Liver (tissue), 9 donors: ENCODE results near the gene CABLES1. TPM values are rescaled to one million over a fixed set of nuclear protein-coding genes. Genes with fewer than 3 reads are reported as not detected.

ENCODE experiments used
- DNase-seq: peaks from one replicate; pipeline ENCODE4 v3.0.0-alpha.2; 2017; ENCODE audit warnings: low spot score
- H3K27ac ChIP-seq, 2 donors: one replicate each; pipeline ENCODE4 v1.7.0; 2013; ENCODE audit warnings: inconsistent platforms in 2 of 2, low read length in 2 of 2, control low read depth in 1 of 2, low read depth in 1 of 2, mild to moderate bottlenecking in 1 of 2
- H3K27me3 ChIP-seq, 4 donors: one replicate each; pipeline versions ENCODE4 v1.6.1 to v1.7.0; 2013; ENCODE audit warnings: low read length in 3 of 4, inconsistent platforms in 1 of 4, mild to moderate bottlenecking in 1 of 4, moderate library complexity in 1 of 4; ENCODE audit not compliant: control insufficient read depth in 4 of 4, insufficient read depth in 4 of 4
- H3K36me3 ChIP-seq, 4 donors: one replicate each; pipeline versions ENCODE4 v1.6.1 to v1.7.0; 2013; ENCODE audit warnings: low read length in 3 of 4, mild to moderate bottlenecking in 3 of 4, low read depth in 1 of 4, moderate library complexity in 1 of 4; ENCODE audit not compliant: control insufficient read depth in 4 of 4, insufficient read depth in 3 of 4
- H3K4me1 ChIP-seq, 4 donors: one replicate each; pipeline versions ENCODE4 v1.6.1 to v1.7.0; 2013; ENCODE audit warnings: low read length in 3 of 4, mild to moderate bottlenecking in 3 of 4, moderate library complexity in 1 of 4; ENCODE audit not compliant: control insufficient read depth in 4 of 4, insufficient read depth in 4 of 4
- H3K4me3 ChIP-seq, 3 donors: one replicate each; pipeline versions ENCODE4 v1.6.1 to v1.7.0; 2013; ENCODE audit warnings: low read length in 3 of 3, control low read depth in 1 of 3, low read depth in 1 of 3, mild to moderate bottlenecking in 1 of 3
- H3K9ac ChIP-seq, 2 donors: one replicate each; pipeline ENCODE4 v1.7.0; 2013; ENCODE audit warnings: low read length in 2 of 2, mild to moderate bottlenecking in 2 of 2, moderate library complexity in 2 of 2, control low read depth in 1 of 2, low read depth in 1 of 2
- H3K9me3 ChIP-seq, 4 donors: one replicate each; pipeline versions ENCODE4 v1.6.1 to v1.7.0; 2013; ENCODE audit warnings: low read length in 3 of 4; ENCODE audit not compliant: control insufficient read depth in 4 of 4
- EGR1 ChIP-seq, 2 donors: IDR thresholded peaks; 2 replicates each; pipeline ENCODE4 v1.6.1; 2016 to 2018; ENCODE audit warnings: antibody characterized with exemption in 2 of 2, low read depth in 2 of 2
- FOXA1 ChIP-seq: IDR thresholded peaks from 2 replicates; pipeline ENCODE4 v1.6.1; 2016; ENCODE audit warnings: antibody characterized with exemption
- FOXA2 ChIP-seq: IDR thresholded peaks from 2 replicates; pipeline ENCODE4 v1.6.1; 2016; ENCODE audit warnings: antibody characterized with exemption
- GABPA ChIP-seq, 2 donors: IDR thresholded peaks in 1 of 2; conservative IDR thresholded peaks in 1 of 2; 2 replicates each; pipeline ENCODE4 v1.6.1; 2016; ENCODE audit warnings: antibody characterized with exemption in 2 of 2, mild to moderate bottlenecking in 1 of 2, moderate library complexity in 1 of 2
- HNF4A ChIP-seq, 2 donors: conservative IDR thresholded peaks; 2 replicates each; pipeline ENCODE4 v1.6.1; 2016; ENCODE audit warnings: antibody characterized with exemption in 2 of 2, mild to moderate bottlenecking in 2 of 2
- HNF4G ChIP-seq: IDR thresholded peaks from 2 replicates; pipeline ENCODE4 v1.6.1; 2016; ENCODE audit warnings: antibody characterized with exemption
- JUND ChIP-seq, 2 donors: IDR thresholded peaks; 2 replicates each; pipeline ENCODE4 v1.6.1; 2016; ENCODE audit warnings: antibody characterized with exemption in 2 of 2
- NR2F2 ChIP-seq: IDR thresholded peaks from 2 replicates; pipeline ENCODE4 v1.6.1; 2016; ENCODE audit warnings: antibody characterized with exemption
- RAD21 ChIP-seq, 2 donors: IDR thresholded peaks; 2 replicates each; pipeline ENCODE4 v1.6.1; 2016; ENCODE audit warnings: antibody characterized with exemption in 2 of 2, mild to moderate bottlenecking in 2 of 2
- RXRA ChIP-seq, 2 donors: IDR thresholded peaks; 2 replicates each; pipeline ENCODE4 v1.6.1; 2017 to 2018; ENCODE audit warnings: antibody characterized with exemption in 2 of 2, mild to moderate bottlenecking in 1 of 2
- SP1 ChIP-seq: IDR thresholded peaks from 2 replicates; pipeline ENCODE4 v1.6.1; 2018; ENCODE audit warnings: antibody characterized with exemption, mild to moderate bottlenecking
- TAF1 ChIP-seq: conservative IDR thresholded peaks from 2 replicates; pipeline ENCODE4 v1.6.1; 2016; ENCODE audit warnings: antibody characterized with exemption, mild to moderate bottlenecking
- YY1 ChIP-seq: IDR thresholded peaks from 2 replicates; pipeline ENCODE4 v1.6.1; 2016; ENCODE audit warnings: antibody characterized with exemption, mild to moderate bottlenecking
- WGBS: extraction: QIAGEN DNeasy Blood & Tissue Kit; methylation state at CpG from one replicate; pipeline ENCODE4 v1.1.7; 2013; 5-methylcytosine and 5-hydroxymethylcytosine counted together
- polyA plus RNA-seq, 2 donors: library from polyadenylated mRNA; stranded (reverse) in 1 of 2; unstranded in 1 of 2; fragments of 200-250 nt in 1 of 2; fragments of >200 nt in 1 of 2; fragmentation: Nextera tagmentation in 1 of 2; extraction: Ambion mirVana in 1 of 2; gene quantifications; one replicate each; pipeline versions ENCODE4 v1.2.1 to v1.2.3, GENCODE V29; 2013 to 2015
- total RNA-seq, 2 donors: library from RNA; depleted of rRNA; stranded (reverse); fragments of >200 nt; gene quantifications; one replicate each; pipeline ENCODE4 v1.2.3, GENCODE V29; 2014
- TF ChIP-seq, protein P1 (sequence below): IDR thresholded peaks from 2 replicates; pipeline ENCODE4 v1.6.1; 2016; ENCODE audit warnings: antibody characterized with exemption
- TF ChIP-seq, protein P2 (sequence below): fragments of 150-350 bp; IDR thresholded peaks from 2 replicates; pipeline ENCODE4 v1.5.1; 2017; ENCODE audit warnings: improper control_type of control experiment, low read depth, low read length; ENCODE audit not compliant: missing input control
- TF ChIP-seq, protein P3 (sequence below): IDR thresholded peaks from 2 replicates; pipeline ENCODE4 v1.6.1; 2016; ENCODE audit warnings: antibody characterized with exemption
- TF ChIP-seq, protein P4 (sequence below): IDR thresholded peaks from 2 replicates; pipeline ENCODE4 v1.6.1; 2016; ENCODE audit warnings: antibody characterized with exemption, mild to moderate bottlenecking
- TF ChIP-seq, protein P5 (sequence below): IDR thresholded peaks from 2 replicates; pipeline ENCODE4 v1.6.1; 2016; ENCODE audit warnings: antibody characterized with exemption
- donor health status: healthy.
- donor health status: healthy.
- donor health status: healthy.
- donor health status: healthy.
- donor health status: healthy.

Gene CABLES1
- total and polyA plus RNA-seq, 4 donors = 3.3 to 8.9 (median 4.5) TPM

DNA sequence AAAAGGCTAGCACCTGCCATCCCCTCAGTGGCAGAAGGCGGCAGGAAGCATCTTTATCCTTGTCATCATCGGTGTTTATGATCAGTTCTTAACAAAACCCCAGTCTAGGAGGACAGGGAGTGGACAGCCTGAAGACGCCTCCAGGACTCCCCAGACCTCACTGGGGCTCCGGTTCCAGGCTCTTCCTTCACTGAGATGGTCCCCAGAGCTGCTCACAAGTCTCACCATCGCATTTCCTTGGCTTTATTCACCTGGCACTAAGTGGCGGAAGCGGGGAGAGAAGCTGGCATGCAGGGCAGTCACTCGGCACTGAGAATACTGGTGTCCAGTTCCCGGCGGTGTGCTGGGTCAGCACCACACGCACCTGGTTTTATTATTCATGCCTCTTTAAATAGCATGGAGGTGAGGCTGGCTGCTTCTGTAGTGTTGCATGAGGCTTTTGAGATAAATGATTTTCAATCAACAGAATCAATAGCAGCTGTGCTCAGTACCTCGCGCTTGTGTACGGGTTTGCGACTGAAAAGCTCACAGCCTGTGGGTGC, 68.7 kb downstream of the CABLES1 start:
- 94% methylated on average over 15 of the region's 15 CpGs for WGBS
- TF ChIP-seq, protein P1, sequence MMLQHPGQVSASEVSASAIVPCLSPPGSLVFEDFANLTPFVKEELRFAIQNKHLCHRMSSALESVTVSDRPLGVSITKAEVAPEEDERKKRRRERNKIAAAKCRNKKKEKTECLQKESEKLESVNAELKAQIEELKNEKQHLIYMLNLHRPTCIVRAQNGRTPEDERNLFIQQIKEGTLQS = no peak
- TF ChIP-seq HNF4A (conservative IDR thresholded peaks at IDR 0.05) (no peak), GABPA (IDR thresholded peaks at IDR 0.05 in 1 of 2, conservative IDR thresholded peaks at IDR 0.05 in 1 of 2) (no peak), EGR1 (IDR thresholded peaks at IDR 0.05; ENCODE audit: low read depth in 2 of 2) (no peak), SP1 (no peak), HNF4G (no peak), RXRA (IDR thresholded peaks at IDR 0.05) (no peak), NR2F2 (no peak), YY1 (no peak), JUND (IDR thresholded peaks at IDR 0.05) (no peak), FOXA1 (no peak), TAF1 (no peak), FOXA2 (no peak), RAD21 (IDR thresholded peaks at IDR 0.05) (no peak)
- TF ChIP-seq, protein P2, sequence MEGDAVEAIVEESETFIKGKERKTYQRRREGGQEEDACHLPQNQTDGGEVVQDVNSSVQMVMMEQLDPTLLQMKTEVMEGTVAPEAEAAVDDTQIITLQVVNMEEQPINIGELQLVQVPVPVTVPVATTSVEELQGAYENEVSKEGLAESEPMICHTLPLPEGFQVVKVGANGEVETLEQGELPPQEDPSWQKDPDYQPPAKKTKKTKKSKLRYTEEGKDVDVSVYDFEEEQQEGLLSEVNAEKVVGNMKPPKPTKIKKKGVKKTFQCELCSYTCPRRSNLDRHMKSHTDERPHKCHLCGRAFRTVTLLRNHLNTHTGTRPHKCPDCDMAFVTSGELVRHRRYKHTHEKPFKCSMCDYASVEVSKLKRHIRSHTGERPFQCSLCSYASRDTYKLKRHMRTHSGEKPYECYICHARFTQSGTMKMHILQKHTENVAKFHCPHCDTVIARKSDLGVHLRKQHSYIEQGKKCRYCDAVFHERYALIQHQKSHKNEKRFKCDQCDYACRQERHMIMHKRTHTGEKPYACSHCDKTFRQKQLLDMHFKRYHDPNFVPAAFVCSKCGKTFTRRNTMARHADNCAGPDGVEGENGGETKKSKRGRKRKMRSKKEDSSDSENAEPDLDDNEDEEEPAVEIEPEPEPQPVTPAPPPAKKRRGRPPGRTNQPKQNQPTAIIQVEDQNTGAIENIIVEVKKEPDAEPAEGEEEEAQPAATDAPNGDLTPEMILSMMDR = no peak
- TF ChIP-seq, protein P3, sequence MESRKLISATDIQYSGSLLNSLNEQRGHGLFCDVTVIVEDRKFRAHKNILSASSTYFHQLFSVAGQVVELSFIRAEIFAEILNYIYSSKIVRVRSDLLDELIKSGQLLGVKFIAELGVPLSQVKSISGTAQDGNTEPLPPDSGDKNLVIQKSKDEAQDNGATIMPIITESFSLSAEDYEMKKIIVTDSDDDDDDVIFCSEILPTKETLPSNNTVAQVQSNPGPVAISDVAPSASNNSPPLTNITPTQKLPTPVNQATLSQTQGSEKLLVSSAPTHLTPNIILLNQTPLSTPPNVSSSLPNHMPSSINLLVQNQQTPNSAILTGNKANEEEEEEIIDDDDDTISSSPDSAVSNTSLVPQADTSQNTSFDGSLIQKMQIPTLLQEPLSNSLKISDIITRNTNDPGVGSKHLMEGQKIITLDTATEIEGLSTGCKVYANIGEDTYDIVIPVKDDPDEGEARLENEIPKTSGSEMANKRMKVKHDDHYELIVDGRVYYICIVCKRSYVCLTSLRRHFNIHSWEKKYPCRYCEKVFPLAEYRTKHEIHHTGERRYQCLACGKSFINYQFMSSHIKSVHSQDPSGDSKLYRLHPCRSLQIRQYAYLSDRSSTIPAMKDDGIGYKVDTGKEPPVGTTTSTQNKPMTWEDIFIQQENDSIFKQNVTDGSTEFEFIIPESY = no peak
- TF ChIP-seq, protein P4, sequence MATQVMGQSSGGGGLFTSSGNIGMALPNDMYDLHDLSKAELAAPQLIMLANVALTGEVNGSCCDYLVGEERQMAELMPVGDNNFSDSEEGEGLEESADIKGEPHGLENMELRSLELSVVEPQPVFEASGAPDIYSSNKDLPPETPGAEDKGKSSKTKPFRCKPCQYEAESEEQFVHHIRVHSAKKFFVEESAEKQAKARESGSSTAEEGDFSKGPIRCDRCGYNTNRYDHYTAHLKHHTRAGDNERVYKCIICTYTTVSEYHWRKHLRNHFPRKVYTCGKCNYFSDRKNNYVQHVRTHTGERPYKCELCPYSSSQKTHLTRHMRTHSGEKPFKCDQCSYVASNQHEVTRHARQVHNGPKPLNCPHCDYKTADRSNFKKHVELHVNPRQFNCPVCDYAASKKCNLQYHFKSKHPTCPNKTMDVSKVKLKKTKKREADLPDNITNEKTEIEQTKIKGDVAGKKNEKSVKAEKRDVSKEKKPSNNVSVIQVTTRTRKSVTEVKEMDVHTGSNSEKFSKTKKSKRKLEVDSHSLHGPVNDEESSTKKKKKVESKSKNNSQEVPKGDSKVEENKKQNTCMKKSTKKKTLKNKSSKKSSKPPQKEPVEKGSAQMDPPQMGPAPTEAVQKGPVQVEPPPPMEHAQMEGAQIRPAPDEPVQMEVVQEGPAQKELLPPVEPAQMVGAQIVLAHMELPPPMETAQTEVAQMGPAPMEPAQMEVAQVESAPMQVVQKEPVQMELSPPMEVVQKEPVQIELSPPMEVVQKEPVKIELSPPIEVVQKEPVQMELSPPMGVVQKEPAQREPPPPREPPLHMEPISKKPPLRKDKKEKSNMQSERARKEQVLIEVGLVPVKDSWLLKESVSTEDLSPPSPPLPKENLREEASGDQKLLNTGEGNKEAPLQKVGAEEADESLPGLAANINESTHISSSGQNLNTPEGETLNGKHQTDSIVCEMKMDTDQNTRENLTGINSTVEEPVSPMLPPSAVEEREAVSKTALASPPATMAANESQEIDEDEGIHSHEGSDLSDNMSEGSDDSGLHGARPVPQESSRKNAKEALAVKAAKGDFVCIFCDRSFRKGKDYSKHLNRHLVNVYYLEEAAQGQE = no peak
- TF ChIP-seq, protein P5, sequence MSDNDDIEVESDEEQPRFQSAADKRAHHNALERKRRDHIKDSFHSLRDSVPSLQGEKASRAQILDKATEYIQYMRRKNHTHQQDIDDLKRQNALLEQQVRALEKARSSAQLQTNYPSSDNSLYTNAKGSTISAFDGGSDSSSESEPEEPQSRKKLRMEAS = no peak
- no peak overlapping the region for H3K27ac ChIP-seq
- H3K27me3 ChIP-seq = no peaks in the 10 kb centered on the region
- H3K9ac ChIP-seq = no peak overlapping the region
- no peaks in the 10 kb centered on the region for H3K4me1 ChIP-seq
- H3K4me3 ChIP-seq = no peak overlapping the region
- DNase-seq = no peak
- peaks cover 0 to 5% (median 4%) of the 10 kb centered on the region in 4 donors for H3K36me3 ChIP-seq
- no peaks in the 10 kb centered on the region for H3K9me3 ChIP-seq
